Testis (tissue), 3 donors: Measurements from ENCODE around the gene MAST4. TPM values are rescaled to one million over a fixed set of nuclear protein-coding genes. Genes with fewer than 3 reads are reported as not detected.

Experiments
- DNase-seq: peaks from one replicate; pipeline ENCODE4 v3.0.0-alpha.2; 2019
- H3K27ac ChIP-seq, 2 donors: fragments of 200-600 bp; sonication (generic); one replicate each; pipeline ENCODE4 v1.5.1; 2019
- H3K27me3 ChIP-seq: fragments of 200-600 bp; sonication (generic); one replicate; pipeline ENCODE4 v1.5.1; 2019
- H3K36me3 ChIP-seq: fragments of 200-600 bp; sonication (generic); one replicate; pipeline ENCODE4 v1.5.1; 2017; ENCODE audit warnings: low read depth; ENCODE audit errors: missing control alignments
- H3K4me1 ChIP-seq: fragments of 200-600 bp; sonication (generic); one replicate; pipeline ENCODE4 v1.5.1; 2019
- H3K4me3 ChIP-seq, 2 donors: fragments of 200-600 bp; sonication (generic); one replicate each; pipeline ENCODE4 v1.5.1; 2017 to 2019
- H3K9me3 ChIP-seq: fragments of 200-600 bp; sonication (generic); one replicate; pipeline ENCODE4 v1.5.1; 2017
- POLR2A ChIP-seq: fragments of 450-650 bp; IDR thresholded peaks from one replicate; pipeline ENCODE4 v1.6.1; 2017; ENCODE audit warnings: antibody characterized with exemption, mild to moderate bottlenecking, moderate library complexity
- WGBS, 2 donors: methylation state at CpG; one replicate each; pipeline ENCODE4 v1.1.5; 2018; 5-methylcytosine and 5-hydroxymethylcytosine counted together
- intact Hi-C: fragments of 100-400 bp; cut with DNase I; formaldehyde crosslinking; loops from one replicate; pipeline ENCODE4 v1.15.1; 2023; ENCODE audit warnings: low total_unique reads
- polyA plus RNA-seq: library from polyadenylated mRNA; stranded (reverse); fragments of 350-450 nt; fragmentation: Illumina TruSeq; extraction: RNeasy Lipid Tissue Mini Kit (QIAGEN cat#74804); gene quantifications from one replicate; pipeline ENCODE4 v1.2.3, GENCODE V29; 2014; ENCODE audit warnings: low read depth, low replicate concordance; ENCODE audit not compliant: insufficient read depth
- total RNA-seq, 2 donors: library from RNA; depleted of rRNA; stranded (reverse); fragments of >200 nt; gene quantifications; one replicate each; pipeline ENCODE4 v1.2.3, GENCODE V29; 2016
- TF ChIP-seq, protein P1 (sequence below), 3 experiments: fragments of 450-650 bp in 2 of 3; fragments of 200-600 bp in 1 of 3; sonication (generic) in 1 of 3; IDR thresholded peaks; one replicate each; pipeline ENCODE4 v1.5.1; 2016 to 2019; ENCODE audit warnings: antibody characterized with exemption in 3 of 3, mild to moderate bottlenecking in 2 of 3, moderate library complexity in 1 of 3

The MAST4 gene
- total and polyA plus RNA-seq, 3 donors from 2014 or later: 27.2 to 56.4 (median 51.4) TPM

DNA sequence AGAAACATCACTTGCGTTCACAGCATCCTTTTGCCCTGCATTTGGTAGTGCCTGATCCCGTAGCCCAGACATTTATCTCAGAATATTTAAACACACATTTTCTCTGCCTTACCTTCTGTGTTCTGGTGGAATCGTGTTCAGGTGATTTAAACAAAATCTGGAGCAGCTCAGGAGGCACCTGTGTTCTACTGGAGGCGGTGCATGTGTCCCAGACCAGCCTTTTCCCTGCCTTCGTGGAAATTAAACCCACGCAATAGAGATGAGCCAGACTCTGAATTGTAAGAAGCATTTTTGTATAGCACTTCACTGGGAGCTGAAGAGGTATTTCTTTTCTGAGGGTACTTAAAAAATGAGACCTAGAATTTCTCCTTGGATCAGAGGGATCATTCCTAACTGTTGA, 212.5 kb downstream of the MAST4 start:
- Histone ChIP-seq H3K4me1 (no peaks in the 10 kb centered on the region), H3K36me3 (no peaks in the 10 kb centered on the region), H3K4me3 (no peak overlapping the region), H3K27me3 (no peaks in the 10 kb centered on the region), H3K27ac (no peak overlapping the region), H3K9me3 (no peaks in the 10 kb centered on the region)
- 88 to 90% methylated on average over 6 of the region's 6 CpGs for WGBS, 2 donors
- TF ChIP-seq, protein P1, sequence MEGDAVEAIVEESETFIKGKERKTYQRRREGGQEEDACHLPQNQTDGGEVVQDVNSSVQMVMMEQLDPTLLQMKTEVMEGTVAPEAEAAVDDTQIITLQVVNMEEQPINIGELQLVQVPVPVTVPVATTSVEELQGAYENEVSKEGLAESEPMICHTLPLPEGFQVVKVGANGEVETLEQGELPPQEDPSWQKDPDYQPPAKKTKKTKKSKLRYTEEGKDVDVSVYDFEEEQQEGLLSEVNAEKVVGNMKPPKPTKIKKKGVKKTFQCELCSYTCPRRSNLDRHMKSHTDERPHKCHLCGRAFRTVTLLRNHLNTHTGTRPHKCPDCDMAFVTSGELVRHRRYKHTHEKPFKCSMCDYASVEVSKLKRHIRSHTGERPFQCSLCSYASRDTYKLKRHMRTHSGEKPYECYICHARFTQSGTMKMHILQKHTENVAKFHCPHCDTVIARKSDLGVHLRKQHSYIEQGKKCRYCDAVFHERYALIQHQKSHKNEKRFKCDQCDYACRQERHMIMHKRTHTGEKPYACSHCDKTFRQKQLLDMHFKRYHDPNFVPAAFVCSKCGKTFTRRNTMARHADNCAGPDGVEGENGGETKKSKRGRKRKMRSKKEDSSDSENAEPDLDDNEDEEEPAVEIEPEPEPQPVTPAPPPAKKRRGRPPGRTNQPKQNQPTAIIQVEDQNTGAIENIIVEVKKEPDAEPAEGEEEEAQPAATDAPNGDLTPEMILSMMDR (IDR thresholded peaks at IDR 0.05): no peak
- TF ChIP-seq POLR2A: no peak
- DNase-seq: no peak
- intact Hi-C loops: no loop called here

DNA sequence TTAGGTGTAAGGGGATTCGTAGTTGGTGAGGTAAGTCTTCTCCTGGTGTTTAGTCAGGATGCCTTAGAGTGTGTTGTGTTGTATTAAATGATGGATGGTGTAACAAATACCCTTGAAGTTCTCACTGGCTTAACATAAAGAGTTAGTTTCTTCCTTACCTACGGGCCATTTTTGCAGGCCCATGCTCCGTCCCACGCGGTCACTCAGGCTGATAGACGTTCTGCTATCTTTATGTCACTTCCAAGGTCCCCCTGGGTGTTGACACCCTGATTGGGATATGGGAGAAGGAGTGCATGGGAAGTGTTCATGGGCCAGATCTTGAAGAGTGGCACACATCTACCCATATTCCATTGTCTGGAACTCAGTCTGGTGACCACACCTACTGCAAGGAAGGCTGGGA, 214.0 kb downstream of the MAST4 start:
- Histone ChIP-seq H3K36me3 (no peaks in the 10 kb centered on the region), H3K9me3 (no peaks in the 10 kb centered on the region), H3K4me1 (no peaks in the 10 kb centered on the region), H3K27ac (no peak overlapping the region), H3K27me3 (no peaks in the 10 kb centered on the region), H3K4me3 (no peak overlapping the region)
- DNase-seq: no peak
- intact Hi-C loops: no loop called here
- TF ChIP-seq, protein P1 (IDR thresholded peaks at IDR 0.05): no peak
- no peak for TF ChIP-seq POLR2A
- WGBS, 2 donors: 90 to 94% methylated on average over 6 of the region's 6 CpGs

GRCh38 chr5:66810848-66811261, 214.7 kb downstream of the MAST4 start:
- no peaks in the 10 kb centered on the region for H3K27me3 ChIP-seq
- H3K9me3 ChIP-seq: no peaks in the 10 kb centered on the region
- WGBS, 2 donors: 87 to 91% methylated on average over 6 of the region's 6 CpGs
- no peak for TF ChIP-seq POLR2A
- no peaks in the 10 kb centered on the region for H3K36me3 ChIP-seq
- no peaks in the 10 kb centered on the region for H3K4me1 ChIP-seq
- intact Hi-C loops: no loop called here
- DNase-seq: no peak
- H3K4me3 ChIP-seq: no peak overlapping the region
- H3K27ac ChIP-seq: no peak overlapping the region

DNA sequence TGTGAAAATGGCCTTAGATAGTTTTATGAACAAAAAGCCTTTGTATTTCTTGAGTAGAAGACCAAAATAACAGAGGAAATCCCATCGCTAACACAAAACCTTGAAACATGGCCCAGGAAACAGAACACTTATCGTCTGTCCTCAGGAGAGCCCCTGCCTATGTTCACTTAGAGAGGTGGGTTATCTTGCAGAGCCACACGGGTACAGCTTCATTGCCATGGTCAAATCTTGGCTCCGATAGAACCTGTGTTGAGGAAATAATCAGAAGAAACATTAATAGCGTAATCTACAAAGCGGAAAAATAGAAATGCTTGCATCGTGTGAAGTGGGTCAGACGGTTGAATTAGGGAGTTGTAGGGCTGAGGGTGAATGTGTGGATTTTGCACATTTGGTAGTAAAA, 216.1 kb downstream of the MAST4 start:
- Histone ChIP-seq H3K27me3 (no peaks in the 10 kb centered on the region), H3K9me3 (no peaks in the 10 kb centered on the region), H3K4me3 (no peak overlapping the region), H3K27ac (no peak overlapping the region), H3K4me1 (no peaks in the 10 kb centered on the region), H3K36me3 (no peaks in the 10 kb centered on the region)
- no peak for DNase-seq
- TF ChIP-seq, protein P1 (IDR thresholded peaks at IDR 0.05): no peak
- TF ChIP-seq POLR2A: no peak
- intact Hi-C loops: no loop called here
- WGBS, 2 donors: 83 to 84% methylated on average over 8 of the region's 8 CpGs

GRCh38 chr5:66813306-66813705, 217.1 kb downstream of the MAST4 start:
- DNase-seq: no peak
- intact Hi-C loops: no loop called here
- H3K27ac ChIP-seq: no peak overlapping the region
- H3K4me3 ChIP-seq: no peak overlapping the region
- no peaks in the 10 kb centered on the region for H3K27me3 ChIP-seq
- no peaks in the 10 kb centered on the region for H3K9me3 ChIP-seq
- H3K4me1 ChIP-seq: no peaks in the 10 kb centered on the region
- H3K36me3 ChIP-seq: no peaks in the 10 kb centered on the region
- TF ChIP-seq POLR2A: no peak
- TF ChIP-seq, protein P1 (IDR thresholded peaks at IDR 0.05): no peak
- WGBS, 2 donors: 61 to 69% methylated on average over 1 of the region's 1 CpG
